Suprapubic skin (tissue), 4 donors: ENCODE measurements around the gene PRKCE. TPM values are rescaled to one million over a fixed set of nuclear protein-coding genes. Genes with fewer than 3 reads are reported as not detected.

Source experiments
- DNase-seq, 2 donors: peaks; one replicate each; pipeline ENCODE4 v3.0.0-alpha.2; 2019; ENCODE audit warnings: low spot score in 2 of 2
- H3K27ac ChIP-seq: fragments of 200-600 bp; sonication (generic); one replicate; pipeline ENCODE4 v1.5.1; 2019
- H3K27me3 ChIP-seq: fragments of 200-600 bp; sonication (generic); one replicate; pipeline ENCODE4 v1.5.1; 2019
- H3K36me3 ChIP-seq: fragments of 200-600 bp; sonication (generic); one replicate; pipeline ENCODE4 v1.5.1; 2019
- H3K4me1 ChIP-seq: fragments of 200-600 bp; sonication (generic); one replicate; pipeline ENCODE4 v1.5.1; 2019
- H3K4me3 ChIP-seq: fragments of 200-600 bp; sonication (generic); one replicate; pipeline ENCODE4 v1.5.1; 2019; ENCODE audit warnings: mild to moderate bottlenecking
- H3K9me3 ChIP-seq: fragments of 200-600 bp; sonication (generic); one replicate; pipeline ENCODE4 v1.5.1; 2019
- CTCF ChIP-seq, 2 donors: fragments of 200-600 bp in 1 of 2; fragments of 450-650 bp in 1 of 2; sonication (generic) in 1 of 2; IDR thresholded peaks; one replicate each; pipeline ENCODE4 v1.5.1; 2016 to 2019; ENCODE audit warnings: antibody characterized with exemption in 2 of 2, mild to moderate bottlenecking in 1 of 2, moderate library complexity in 1 of 2
- EP300 ChIP-seq: sonication (generic); formaldehyde crosslinking; IDR thresholded peaks from one replicate; pipeline ENCODE4 v1.6.1; 2017; ENCODE audit warnings: antibody characterized with exemption
- POLR2A ChIP-seq, 2 donors: fragments of 450-650 bp; IDR thresholded peaks; one replicate each; pipeline ENCODE4 v1.6.1; 2017; ENCODE audit warnings: antibody characterized with exemption in 2 of 2, mild to moderate bottlenecking in 2 of 2, moderate library complexity in 2 of 2
- POLR2AphosphoS5 ChIP-seq, 3 donors: sonication (generic); formaldehyde crosslinking; IDR thresholded peaks; one replicate each; pipeline ENCODE4 v1.6.1; 2017; ENCODE audit warnings: antibody characterized with exemption in 3 of 3
- WGBS: methylation state at CpG from one replicate; pipeline ENCODE4 v1.1.5; 2018; 5-methylcytosine and 5-hydroxymethylcytosine counted together
- total RNA-seq, 4 donors: library from RNA; depleted of rRNA; stranded (reverse); fragments of >200 nt; gene quantifications; one replicate each; pipeline ENCODE4 v1.1.0, GENCODE V29; 2016

The PRKCE gene
- total RNA-seq, 4 donors from 2014 or later, result 7.9 to 18.3 (median 12.5) TPM

GRCh38 chr2:46153996-46154753 is 502.7 kb downstream of the PRKCE start:
- no peaks in the 10 kb centered on the region for H3K27me3 ChIP-seq
- TF ChIP-seq POLR2AphosphoS5 (IDR thresholded peaks at IDR 0.05) (no peak), CTCF (IDR thresholded peaks at IDR 0.05) (no peak), EP300 (no peak), POLR2A (IDR thresholded peaks at IDR 0.05) (no peak)
- 84% methylated on average over 20 of the region's 23 CpGs for WGBS
- no peaks in the 10 kb centered on the region for H3K9me3 ChIP-seq
- DNase-seq, result no peak
- H3K27ac ChIP-seq, result no peak overlapping the region
- no peaks in the 10 kb centered on the region for H3K4me1 ChIP-seq
- H3K36me3 ChIP-seq, result peaks cover 13% of the 10 kb centered on the region
- no peak overlapping the region for H3K4me3 ChIP-seq

- TF ChIP-seq POLR2AphosphoS5 (IDR thresholded peaks at IDR 0.05) (no peak), CTCF (IDR thresholded peaks at IDR 0.05) (no peak), POLR2A (IDR thresholded peaks at IDR 0.05) (no peak)
- H3K36me3 ChIP-seq, result peaks cover 5% of the 10 kb centered on the region
- 87% methylated on average over 9 of the region's 9 CpGs for WGBS
- H3K27ac ChIP-seq, result no peak overlapping the region
- no peak overlapping the region for H3K4me3 ChIP-seq
- peaks cover 6% of the 10 kb centered on the region for H3K4me1 ChIP-seq
- no peak for DNase-seq
- no peaks in the 10 kb centered on the region for H3K9me3 ChIP-seq
- H3K27me3 ChIP-seq, result no peaks in the 10 kb centered on the region
Measured at GRCh38 chr2:46157072-46157965, 505.8 kb downstream of the PRKCE start.

GRCh38 chr2:46157966-46158310 is 506.5 kb downstream of the PRKCE start:
- TF ChIP-seq POLR2AphosphoS5 (IDR thresholded peaks at IDR 0.05), result no peak
- TF ChIP-seq EP300, result no peak
- no peak for TF ChIP-seq POLR2A (IDR thresholded peaks at IDR 0.05)
- no peak for TF ChIP-seq CTCF (IDR thresholded peaks at IDR 0.05)

GRCh38 chr2:46158661-46159060 is 507.2 kb downstream of the PRKCE start:
- DNase-seq, result no peak
- H3K36me3 ChIP-seq, result peaks cover 4% of the 10 kb centered on the region
- no peak overlapping the region for H3K27ac ChIP-seq
- H3K27me3 ChIP-seq, result no peaks in the 10 kb centered on the region
- no peaks in the 10 kb centered on the region for H3K9me3 ChIP-seq
- peaks cover 7% of the 10 kb centered on the region for H3K4me1 ChIP-seq
- no peak for TF ChIP-seq CTCF (IDR thresholded peaks at IDR 0.05)
- no peak for TF ChIP-seq POLR2A (IDR thresholded peaks at IDR 0.05)
- no peak for TF ChIP-seq EP300
- TF ChIP-seq POLR2AphosphoS5 (IDR thresholded peaks at IDR 0.05), result no peak
- H3K4me3 ChIP-seq, result no peak overlapping the region
- 59% methylated on average over 4 of the region's 4 CpGs for WGBS

More at GRCh38 chr2:46157966-46158310, 506.5 kb downstream of the PRKCE start:
- no peak for DNase-seq
- H3K9me3 ChIP-seq, result no peaks in the 10 kb centered on the region
- H3K27me3 ChIP-seq, result no peaks in the 10 kb centered on the region
- no peak overlapping the region for H3K4me3 ChIP-seq
- WGBS, result 100% methylated on average over 1 of the region's 1 CpG
- H3K27ac ChIP-seq, result no peak overlapping the region
- H3K4me1 ChIP-seq, result peaks cover 7% of the 10 kb centered on the region
- peaks cover 4% of the 10 kb centered on the region for H3K36me3 ChIP-seq

- Histone ChIP-seq H3K4me3 (no peak overlapping the region), H3K36me3 (peaks cover 4% of the 10 kb centered on the region), H3K27ac (no peak overlapping the region), H3K9me3 (no peaks in the 10 kb centered on the region), H3K4me1 (peaks cover 23% of the 10 kb centered on the region), H3K27me3 (no peaks in the 10 kb centered on the region)
- DNase-seq, result no peak
- 75% methylated on average over 6 of the region's 6 CpGs for WGBS
- TF ChIP-seq POLR2AphosphoS5 (IDR thresholded peaks at IDR 0.05) (no peak), POLR2A (IDR thresholded peaks at IDR 0.05) (no peak), CTCF (IDR thresholded peaks at IDR 0.05) (no peak), EP300 (no peak)
Measured at GRCh38 chr2:46160326-46160725, 508.9 kb downstream of the PRKCE start.
